Measurements from ENCODE around the gene CCBE1.

GRCh38 chr18:59718108-59718463, 20.9 kb upstream of the CCBE1 start:
- TF ChIP-seq POLR2A (IDR thresholded peaks at IDR 0.05; ENCODE audit: low read length) (no peak), RAD21 (conservative IDR thresholded peaks at IDR 0.05 in 1 of 2, IDR thresholded peaks at IDR 0.05 in 1 of 2) (0 out of 5 replicates have a peak, but pooled peaks of 1 of the 2 experiments have one; percentile 1), CEBPB (IDR thresholded peaks at IDR 0.05) (no peak; a peak in 1 of 4 replicates), ZC3H11A (IDR thresholded peaks at IDR 0.05) (no peak), RFX5 (IDR thresholded peaks at IDR 0.05) (no peak)
- TF ChIP-seq, protein P1, sequence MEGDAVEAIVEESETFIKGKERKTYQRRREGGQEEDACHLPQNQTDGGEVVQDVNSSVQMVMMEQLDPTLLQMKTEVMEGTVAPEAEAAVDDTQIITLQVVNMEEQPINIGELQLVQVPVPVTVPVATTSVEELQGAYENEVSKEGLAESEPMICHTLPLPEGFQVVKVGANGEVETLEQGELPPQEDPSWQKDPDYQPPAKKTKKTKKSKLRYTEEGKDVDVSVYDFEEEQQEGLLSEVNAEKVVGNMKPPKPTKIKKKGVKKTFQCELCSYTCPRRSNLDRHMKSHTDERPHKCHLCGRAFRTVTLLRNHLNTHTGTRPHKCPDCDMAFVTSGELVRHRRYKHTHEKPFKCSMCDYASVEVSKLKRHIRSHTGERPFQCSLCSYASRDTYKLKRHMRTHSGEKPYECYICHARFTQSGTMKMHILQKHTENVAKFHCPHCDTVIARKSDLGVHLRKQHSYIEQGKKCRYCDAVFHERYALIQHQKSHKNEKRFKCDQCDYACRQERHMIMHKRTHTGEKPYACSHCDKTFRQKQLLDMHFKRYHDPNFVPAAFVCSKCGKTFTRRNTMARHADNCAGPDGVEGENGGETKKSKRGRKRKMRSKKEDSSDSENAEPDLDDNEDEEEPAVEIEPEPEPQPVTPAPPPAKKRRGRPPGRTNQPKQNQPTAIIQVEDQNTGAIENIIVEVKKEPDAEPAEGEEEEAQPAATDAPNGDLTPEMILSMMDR (IDR thresholded peaks at IDR 0.05), result no peak
